NCI-H526 (cell line): ENCODE measurements around the gene KIF1B.
"Not testable (repeated sequence)": the region's sequence is repeated elsewhere in the genome, so short reads cannot be mapped to it uniquely, and the experiment has no call there.

ENCODE experiments used
- DNase-seq, 2 experiments: peaks; one replicate each; lab custom pipeline; 2025; lab: John Stamatoyannopoulos, UW

KIF1B gene

DNA sequence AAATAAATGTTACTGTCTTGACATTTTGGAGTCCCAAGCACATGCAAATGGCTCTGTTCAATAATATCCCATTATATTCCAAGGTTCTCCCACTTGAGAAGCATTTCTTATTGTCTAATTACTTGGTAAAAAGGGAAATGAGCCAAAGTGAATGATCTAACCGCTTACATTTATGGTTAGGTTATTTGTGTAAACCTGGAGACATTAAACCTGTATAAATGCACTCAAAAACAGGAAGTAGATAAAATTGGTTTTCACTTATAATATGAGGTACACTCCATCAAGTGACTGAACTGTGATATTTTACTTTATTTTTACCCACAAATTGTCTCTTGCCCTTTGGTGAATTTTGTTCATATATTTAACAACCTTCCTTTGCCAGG, 26.8 kb downstream of the KIF1B start:
- DNase-seq = no peak

DNA sequence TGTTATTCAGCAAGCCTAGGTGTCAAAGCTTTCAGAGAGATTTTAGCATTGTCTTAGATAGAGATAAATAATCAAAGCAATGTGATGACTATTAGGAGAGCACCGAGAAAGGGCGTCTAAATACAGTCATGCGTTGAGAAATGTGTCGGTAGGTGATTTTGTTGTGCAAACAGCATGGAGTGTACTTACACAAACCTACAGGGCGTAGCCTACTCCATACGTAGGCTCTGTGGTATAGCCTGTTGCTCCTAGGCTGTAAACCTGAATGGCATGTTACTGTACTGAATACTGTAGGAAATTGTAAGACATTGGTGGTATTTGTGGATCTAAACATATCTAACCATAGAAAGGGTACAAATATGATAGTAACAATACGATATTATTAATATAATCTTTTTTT, 31.8 kb downstream of the KIF1B start:
- peak in 1 of 2 experiments; percentile 34 for DNase-seq

DNA sequence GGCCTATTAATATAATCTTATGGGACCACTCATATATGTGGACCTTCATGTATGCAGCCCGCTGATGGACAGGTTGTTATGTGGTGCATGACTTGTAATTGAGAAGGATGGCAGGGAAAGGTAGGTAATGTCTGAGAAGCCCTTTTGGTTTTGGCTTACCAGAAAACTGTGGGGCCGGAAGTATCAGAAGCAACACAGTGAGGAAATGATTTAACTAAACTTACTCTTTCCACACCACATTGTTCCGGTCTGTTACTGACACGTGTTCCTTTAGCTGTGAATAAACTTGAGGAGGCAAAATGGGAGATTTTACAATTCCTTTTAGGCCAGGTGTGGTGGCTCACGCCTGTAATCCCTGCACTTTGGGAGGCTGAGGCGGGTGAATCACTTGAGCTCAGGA, 32.4 kb downstream of the KIF1B start:
- no peak for DNase-seq

DNA sequence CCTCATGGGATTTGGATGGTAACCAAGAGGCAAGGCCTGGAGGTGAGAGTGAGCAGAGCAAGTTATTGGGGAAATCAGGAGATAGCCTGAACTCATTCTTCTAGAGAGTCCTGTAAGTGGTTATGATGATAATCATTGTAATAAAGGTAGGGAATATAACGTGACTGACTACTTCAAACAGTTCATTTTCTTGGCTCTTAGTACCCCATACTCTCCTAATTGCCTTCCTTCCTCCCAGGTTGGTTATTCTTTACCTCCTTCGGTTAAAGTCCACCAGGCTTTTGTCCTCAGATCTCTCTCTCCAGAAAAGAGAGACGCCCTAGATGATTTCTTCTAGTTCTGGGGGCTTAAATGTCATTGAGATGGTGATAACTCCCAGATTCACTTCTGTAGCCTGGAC, 35.3 kb downstream of the KIF1B start:
- DNase-seq = no peak

DNA sequence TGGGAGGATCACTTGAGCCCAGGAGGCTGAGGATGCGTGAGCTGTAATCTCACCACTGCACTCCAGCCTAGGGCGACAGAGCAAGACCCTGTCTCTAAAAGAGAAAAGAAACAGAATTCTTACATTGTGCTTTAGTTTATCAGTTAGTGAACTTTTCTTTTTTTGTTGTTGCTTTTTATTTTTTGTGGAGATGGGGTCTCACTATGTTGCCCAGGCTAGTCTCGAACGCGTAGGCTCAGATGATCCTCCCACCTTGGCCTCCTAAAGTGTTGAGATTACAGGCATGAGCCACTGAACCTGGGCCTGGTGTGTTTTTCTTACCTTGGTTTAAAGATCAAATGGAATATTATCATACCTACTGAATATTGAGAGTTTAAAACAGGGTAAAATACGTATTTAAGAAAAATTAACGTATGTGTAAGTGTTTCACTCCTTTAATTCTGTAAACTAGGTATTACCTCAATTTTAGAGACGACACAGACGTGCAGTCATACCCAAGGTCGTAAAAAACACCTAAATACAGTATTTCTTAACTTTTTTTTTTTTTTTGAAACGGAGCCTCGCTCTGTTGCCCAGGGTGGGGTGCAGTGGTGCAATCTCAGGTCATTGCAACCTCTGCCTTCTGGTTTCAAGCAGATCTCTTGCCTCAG, 39.6 kb downstream of the KIF1B start:
- no peak for DNase-seq

DNA sequence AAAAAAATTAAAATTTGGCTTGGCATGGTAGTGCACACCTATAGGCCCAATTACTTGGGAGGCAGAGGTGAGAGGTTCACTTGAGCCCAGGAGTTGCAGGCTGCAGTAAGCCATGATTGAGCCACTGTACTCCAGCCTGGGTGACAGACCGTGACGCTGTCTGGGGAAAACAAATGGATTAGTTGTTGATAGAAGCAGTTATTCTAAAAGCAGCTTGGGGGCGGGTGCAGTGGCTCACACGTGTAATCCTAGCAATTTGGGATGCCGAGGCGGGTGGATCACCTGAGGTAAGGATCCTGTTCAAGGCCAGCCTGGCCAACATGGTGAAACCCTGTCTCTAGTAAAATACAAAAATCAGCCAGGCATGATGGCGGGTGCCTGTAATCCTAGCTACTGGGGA, 40.3 kb downstream of the KIF1B start:
- peak; percentile 15 to 46 for DNase-seq

DNA sequence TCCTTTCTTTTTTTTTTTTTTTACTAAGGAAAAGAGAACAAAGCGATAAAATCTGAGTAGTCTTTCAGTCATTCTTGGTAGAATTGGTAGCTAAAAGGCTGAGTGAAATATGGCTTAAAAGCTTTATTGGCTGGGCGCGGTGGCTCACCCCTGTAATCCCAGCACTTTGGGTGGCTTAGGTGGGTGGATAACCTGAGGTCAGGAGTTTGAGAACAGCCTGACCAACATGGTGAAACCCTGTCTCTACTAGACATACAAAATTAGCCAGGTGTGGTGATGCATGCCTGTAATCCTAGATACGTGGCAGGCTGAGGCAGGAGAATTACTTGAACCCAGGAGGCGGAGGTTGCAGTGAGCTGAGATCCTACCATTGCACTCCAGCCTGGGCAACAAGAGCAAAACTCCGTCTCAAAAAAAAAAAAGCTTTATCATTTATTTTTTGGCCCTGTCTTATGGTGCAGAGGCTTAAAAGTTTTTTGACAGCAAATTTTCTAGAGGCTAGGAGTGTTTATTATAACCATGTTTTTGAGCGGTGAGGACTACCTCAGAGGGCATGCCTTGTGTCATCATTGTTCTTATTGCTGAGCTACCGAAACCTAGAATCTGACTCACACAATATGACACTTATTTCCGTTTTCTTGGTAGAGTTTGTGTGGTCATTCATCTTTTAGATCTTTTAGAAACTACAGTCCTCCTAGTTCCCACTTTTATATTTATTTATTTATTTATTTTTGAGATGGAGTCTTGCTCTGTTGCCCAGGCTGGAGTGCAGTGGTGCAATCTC, 41.1 kb downstream of the KIF1B start:
- DNase-seq = not testable (repeated sequence)

DNA sequence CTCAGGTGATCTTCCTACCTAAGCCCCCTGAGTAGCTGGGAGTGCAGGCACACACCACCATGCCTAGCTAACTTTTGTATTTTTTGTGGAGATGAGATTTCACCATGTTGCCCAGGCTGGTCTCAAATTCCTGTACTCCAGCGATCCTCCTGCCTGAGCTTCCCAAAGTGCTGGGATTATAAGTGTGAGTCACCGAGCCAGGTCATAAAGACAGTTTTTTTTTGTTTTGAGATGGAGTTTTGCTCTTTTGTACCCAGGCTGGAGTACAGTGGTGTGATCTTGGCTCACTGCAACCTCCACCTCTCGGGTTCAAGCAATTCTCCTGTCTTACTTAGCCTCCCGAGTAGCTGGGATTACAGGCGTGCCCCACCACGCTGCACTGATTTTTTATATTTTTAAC, 42.1 kb downstream of the KIF1B start:
- DNase-seq = no peak

DNA sequence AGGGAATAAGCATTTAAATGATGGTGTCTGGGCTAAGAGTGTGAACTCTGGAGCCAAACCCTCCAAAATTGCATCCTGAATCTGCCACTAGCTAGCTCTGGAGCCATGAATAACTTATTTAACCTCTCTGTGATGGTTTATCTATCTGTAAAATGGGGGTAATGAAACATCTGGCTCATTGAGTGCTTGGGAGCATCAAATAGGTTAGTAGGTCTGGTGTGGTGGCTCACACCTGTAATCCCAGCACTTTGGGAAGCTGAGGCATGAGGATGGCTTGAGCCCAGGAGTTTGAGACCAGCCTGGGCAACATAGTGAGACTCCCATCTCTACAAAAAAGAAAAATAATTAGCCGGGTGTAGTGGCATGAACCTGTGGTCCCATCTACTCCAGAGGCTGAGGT, 42.8 kb downstream of the KIF1B start:
- no peak for DNase-seq

DNA sequence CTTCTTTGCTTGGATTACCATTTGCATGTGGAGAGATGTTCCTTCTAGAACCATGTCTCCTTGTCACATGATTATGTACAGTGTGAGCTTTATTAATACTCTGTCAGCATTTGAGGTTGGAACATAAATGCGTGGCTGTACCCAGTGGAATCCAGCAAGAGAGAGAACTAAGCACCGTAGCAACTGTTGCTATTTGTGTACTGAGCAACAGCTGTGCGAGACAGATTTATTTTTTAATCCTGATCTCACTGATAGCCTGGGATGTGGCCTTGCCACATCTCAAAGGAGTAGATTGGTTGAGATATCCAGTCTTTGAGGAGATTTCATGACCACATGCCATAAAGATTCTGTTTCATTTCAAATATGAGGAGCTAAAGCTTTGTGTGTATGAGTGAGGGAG, 43.4 kb downstream of the KIF1B start:
- no peak for DNase-seq

DNA sequence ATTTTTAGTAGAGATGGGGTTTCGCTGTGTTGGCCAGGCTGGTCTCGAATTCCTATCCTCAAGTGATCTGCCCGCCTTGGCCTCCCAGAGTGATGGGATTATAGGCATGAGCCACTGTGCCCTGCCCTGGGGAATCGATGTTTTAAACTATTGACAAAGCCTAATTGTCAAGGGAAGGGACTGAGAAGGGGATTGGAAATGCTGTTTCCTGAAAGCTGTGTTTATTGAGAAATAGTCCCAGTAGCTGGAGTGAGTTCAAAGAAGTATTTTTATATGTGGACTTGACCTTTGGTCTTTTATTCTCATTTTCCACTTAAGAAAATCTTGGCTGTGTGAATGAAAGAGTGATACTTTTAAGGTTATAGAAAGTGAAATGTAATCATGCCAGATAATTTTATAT, 47.5 kb downstream of the KIF1B start:
- no peak for DNase-seq

DNA sequence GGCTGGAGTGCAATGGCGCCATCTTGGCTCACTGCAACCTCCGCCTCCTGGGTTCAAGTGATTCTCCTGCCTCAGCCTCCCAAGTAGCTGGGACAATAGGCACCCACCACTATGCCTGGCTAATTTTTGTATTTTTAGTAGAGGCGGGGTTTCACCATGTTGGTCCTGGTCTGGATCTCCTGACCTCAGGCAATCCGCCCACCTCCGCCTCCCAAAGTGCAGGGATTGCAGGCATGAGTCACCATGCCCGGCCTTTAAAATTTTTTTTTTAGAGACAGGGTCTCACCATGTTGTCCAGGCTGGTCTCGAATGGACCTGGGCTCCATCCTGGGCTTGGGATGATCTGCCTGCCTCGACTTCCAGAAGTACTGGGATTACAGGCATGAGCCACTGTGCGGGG, 49.2 kb downstream of the KIF1B start:
- DNase-seq = not testable (repeated sequence)

DNA sequence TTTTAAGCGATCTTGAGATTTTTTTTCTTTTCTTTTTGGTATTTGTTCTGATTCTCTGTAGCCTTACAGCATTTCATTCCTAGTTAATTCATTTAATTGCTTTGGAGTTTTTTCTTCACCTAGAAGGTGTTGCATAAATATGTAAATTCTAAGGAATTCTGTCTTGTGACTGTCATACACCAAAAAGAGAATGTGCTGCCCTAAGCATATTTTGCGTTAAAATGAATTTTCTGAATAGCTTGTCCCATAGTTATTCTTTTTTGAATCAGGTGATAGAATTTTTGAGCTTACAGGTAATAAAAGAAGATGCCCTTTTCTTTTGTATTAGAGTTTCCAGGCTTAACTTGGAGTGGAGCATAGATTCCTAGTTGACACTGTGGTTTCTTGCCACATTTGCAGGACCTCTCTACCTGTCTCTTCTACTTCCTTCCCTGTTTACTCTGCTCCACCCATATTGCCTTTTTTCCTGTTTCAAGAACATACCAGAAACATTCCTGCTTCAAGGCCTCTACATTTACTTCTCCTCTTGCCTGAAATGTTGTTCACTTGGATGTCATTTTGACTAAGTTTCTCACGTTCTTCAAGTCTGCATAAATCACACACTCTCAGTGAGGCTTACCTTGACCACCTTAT, 53.2 kb downstream of the KIF1B start:
- no peak for DNase-seq

DNA sequence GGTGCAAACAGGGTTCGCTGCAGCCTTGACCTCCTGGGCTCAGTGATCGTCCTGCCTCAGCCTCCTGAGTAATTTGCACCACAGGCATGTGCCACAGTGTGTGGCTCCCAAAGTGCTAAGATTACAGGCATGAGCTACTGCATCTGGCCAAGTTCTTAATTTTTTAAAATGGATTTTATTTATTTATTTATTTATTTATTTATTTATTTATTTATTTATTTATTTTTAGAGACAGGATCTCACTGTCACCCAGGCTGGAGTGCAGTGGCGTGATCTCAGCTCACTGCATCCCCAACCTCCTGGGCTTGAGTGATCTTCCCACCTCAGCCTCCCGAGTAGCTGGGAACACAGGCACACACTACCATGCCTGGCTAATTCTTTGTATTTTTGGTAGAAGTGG, 54.7 kb downstream of the KIF1B start:
- DNase-seq = no peak

DNA sequence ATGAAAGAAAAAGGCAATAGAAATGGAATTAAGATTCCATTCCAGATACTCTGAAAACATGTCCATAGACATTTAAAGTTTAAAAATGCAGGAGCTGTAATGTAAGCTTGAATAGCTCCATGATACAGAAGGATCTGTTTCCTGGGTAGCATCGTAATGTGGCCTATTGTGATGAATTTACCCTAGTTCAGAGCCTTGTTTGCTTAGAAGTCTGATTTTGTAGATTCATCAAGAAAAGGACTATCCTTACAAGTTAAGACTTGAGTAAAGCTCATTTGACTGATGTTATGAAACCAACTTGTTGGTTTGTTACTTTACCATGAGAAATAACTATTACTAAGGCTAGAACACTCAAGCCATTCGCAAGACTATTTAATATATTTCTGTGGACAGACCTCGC, 55.5 kb downstream of the KIF1B start:
- no peak for DNase-seq

DNA sequence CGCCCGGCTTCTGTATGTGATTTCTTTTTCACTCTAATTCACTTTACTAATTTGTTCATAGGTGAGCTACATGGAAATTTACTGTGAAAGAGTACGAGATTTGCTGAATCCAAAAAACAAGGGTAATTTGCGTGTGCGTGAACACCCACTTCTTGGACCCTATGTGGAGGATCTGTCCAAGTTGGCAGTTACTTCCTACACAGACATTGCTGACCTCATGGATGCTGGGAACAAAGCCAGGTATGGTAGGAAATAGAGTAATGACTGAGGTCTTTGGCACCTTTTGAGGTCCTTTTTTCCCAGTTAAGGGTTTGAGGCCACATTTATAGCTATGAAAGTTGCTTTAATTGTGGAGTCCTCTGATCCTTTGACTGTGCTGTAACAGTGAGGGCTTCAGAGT, 56.9 kb downstream of the KIF1B start:
- no peak for DNase-seq

DNA sequence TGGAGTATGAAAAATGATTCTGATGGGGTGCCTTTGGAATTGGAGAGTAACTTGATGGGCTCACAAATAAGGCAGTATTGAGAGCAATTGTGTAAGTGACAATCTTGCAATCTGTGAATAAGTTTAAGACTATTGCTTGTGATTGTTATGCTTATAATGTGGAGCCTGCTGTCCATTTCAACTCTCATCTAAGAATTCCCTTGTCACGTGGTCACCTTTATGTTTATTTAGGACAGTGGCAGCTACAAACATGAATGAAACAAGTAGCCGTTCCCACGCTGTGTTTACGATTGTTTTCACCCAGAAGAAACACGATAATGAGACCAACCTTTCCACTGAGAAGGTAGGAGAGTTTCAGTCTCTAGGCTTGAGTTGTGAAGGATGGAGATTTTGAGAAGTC, 57.6 kb downstream of the KIF1B start:
- DNase-seq = no peak

DNA sequence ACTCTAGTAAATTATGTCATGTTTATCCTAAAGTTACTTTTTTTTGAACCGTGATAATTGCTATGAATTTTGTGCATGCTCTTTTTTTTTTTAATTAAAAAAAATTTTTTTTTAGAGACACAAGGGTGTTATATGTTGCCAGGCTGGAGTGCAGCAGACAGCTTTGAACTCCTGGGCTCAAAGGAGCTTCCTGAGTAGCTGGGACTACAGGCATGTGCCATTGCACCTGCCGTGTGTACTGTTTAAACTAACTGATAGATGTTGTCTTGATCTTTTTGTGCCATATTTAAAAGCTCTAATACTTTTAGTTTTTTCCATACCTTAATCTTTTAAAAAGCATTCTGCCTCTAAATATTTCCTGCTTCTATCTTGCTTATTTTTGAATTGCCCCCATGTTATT, 60.7 kb downstream of the KIF1B start:
- no peak for DNase-seq

DNA sequence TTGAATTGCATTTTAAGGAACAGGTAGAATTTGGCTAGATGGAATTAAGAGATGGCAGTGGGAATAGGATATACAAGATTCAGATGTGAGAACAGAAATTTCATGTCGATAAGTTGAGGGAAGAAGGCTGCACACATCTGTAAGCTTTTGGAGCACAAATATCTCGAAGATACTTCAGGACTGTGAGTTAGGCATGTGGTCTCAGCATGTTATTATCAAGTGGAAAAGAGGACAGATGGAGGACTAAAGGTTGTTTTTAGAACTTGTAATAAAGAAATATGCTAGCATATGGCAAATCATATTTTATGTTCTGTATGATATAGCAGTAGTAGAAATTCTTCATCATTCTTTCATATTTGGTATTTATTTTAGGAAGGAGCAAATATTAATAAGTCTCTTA, 61.5 kb downstream of the KIF1B start:
- DNase-seq = no peak

DNA sequence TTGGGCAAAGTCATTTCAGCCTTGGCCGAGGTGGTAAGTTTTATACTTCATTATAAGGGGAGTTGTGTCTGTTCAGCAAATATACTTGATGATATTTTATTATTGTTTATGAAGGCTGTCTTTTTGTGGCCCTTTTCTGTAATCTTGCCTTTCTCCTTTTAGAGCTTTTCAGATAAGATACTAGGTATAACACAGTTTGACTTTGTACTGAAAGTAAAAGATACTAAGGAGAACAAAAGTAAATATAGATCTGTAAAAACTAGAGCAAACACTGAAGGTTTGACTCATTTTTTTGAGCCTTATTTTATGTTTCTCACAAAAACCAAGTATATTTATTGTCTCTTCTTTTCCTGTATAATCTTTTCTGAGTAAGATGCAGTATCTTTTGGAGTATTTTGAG, 61.9 kb downstream of the KIF1B start:
- no peak for DNase-seq

DNA sequence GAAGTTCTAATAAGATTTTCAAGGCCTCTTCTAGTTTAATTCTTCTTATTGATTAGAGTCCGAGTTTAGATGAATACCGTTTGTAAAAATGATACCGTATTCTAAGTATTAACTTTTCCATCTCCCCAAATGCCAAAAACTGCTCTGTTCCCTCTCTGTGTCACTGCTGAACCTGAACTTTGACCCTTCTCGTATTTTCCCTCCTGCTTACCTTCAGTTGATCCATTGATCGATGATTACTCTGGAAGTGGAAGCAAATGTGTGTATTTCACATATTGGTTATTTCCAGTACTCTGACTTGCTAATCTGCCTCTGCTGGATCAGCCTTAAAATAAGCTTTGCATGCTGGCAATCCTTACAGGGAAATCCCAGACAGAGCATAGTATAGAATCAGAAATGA, 68.5 kb downstream of the KIF1B start:
- no peak for DNase-seq

DNA sequence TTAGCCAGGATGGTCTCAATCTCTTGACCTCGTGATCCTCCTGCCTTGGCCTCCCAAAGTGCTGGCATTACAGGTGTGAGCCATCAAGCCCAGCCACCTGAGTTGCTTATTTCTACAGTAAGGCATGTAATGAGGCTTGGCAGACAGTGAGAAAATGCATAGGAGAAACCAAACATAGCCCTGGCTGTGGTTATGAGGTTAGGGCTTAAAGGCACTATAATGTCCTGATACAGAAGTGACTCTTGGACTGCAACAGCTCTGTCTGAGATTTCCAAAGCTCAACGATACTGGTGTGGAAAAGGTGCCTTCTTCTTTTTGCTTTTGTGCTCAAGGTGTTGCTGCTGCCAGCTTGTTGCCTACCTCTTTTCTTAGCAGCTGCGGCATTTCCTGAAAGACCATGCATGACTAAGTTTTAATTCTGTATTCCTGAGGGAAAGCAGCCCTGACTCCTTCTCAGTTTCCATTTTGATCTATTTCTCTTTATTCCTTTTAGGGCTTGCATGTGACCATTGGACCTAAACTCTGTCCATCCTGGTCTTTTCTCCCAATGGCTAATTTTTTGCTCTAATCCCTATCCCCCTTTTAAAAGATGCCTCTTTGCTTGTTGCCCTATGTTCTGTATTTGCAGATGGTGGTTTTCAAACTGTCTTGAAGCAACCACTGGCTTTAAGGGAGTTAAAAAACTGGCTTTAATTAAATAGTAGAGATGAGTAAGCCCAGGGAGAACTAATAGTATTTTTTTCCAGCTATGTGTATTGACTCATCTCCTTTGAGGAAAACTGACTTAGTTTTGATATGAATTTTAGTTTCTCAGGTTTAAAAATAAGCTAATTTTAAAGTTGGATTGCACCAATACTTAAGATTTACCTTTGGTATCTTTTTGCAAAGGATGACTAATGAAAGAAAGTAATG, 70.3 kb downstream of the KIF1B start:
- no peak for DNase-seq
